Measurements from ENCODE around the gene ADAMTS9. TPM values are rescaled to one million over a fixed set of nuclear protein-coding genes. Genes with fewer than 3 reads are reported as not detected.

Gene ADAMTS9
- total RNA-seq, 6 donors from 2014 or later: 12.3 to 54.9 (median 26.6) TPM

DNA sequence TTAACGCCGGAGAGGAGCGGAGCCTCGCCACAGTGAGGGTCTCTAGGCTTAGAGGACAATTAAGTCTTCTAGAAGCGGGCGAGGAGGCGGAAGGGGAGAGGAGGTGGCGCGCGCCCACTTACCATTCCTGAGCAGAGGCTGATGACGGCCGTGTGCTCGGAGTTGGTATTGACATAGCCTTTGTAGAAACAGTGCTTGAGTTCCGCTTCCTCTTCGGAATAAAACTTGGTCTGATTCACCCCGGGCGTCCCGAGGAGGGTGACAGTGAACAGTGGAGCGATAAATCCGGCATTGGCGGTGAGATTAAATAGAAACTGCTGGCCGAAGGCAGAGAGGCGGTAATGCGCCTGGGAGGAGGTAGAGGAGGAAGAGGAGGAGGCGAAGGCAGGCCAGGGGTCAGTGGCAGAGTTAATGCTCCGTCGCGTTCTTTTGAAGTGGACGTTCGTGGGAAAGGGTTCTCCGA lies 1.3 kb downstream of the ADAMTS9 start:
- H3K27ac ChIP-seq: peak overlapping the region; percentile 91 to 95 (median 94)
- no peaks in the 10 kb centered on the region for H3K27me3 ChIP-seq
- H3K4me1 ChIP-seq: peaks cover 0 to 26% (median 4%) of the 10 kb centered on the region in 4 donors
- WGBS, 2 donors: 0 to 2% methylated on average over 22 to 31 of the region's 31 CpGs
- peak overlapping the region; percentile 53 to 72 (median 64) for H3K4me3 ChIP-seq
- ATAC-seq (ENCODE audit: low FRiP score in 2 of 2) (peak; percentile 58 to 81), DNase-seq (peak in 1 of 2 donors; percentile 67)
- H3K9me3 ChIP-seq: no peaks in the 10 kb centered on the region
- H3K36me3 ChIP-seq: peaks cover 0 to 9% (median 2%) of the 10 kb centered on the region in 4 donors
- TF ChIP-seq, protein P1, sequence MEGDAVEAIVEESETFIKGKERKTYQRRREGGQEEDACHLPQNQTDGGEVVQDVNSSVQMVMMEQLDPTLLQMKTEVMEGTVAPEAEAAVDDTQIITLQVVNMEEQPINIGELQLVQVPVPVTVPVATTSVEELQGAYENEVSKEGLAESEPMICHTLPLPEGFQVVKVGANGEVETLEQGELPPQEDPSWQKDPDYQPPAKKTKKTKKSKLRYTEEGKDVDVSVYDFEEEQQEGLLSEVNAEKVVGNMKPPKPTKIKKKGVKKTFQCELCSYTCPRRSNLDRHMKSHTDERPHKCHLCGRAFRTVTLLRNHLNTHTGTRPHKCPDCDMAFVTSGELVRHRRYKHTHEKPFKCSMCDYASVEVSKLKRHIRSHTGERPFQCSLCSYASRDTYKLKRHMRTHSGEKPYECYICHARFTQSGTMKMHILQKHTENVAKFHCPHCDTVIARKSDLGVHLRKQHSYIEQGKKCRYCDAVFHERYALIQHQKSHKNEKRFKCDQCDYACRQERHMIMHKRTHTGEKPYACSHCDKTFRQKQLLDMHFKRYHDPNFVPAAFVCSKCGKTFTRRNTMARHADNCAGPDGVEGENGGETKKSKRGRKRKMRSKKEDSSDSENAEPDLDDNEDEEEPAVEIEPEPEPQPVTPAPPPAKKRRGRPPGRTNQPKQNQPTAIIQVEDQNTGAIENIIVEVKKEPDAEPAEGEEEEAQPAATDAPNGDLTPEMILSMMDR (IDR thresholded peaks at IDR 0.05): peak in 2 of 6 experiments; percentile 20 to 29
- TF ChIP-seq EP300 (IDR thresholded peaks at IDR 0.05) (no peak), POLR2AphosphoS5 (IDR thresholded peaks at IDR 0.05) (peak; percentile 15 to 24)

DNA sequence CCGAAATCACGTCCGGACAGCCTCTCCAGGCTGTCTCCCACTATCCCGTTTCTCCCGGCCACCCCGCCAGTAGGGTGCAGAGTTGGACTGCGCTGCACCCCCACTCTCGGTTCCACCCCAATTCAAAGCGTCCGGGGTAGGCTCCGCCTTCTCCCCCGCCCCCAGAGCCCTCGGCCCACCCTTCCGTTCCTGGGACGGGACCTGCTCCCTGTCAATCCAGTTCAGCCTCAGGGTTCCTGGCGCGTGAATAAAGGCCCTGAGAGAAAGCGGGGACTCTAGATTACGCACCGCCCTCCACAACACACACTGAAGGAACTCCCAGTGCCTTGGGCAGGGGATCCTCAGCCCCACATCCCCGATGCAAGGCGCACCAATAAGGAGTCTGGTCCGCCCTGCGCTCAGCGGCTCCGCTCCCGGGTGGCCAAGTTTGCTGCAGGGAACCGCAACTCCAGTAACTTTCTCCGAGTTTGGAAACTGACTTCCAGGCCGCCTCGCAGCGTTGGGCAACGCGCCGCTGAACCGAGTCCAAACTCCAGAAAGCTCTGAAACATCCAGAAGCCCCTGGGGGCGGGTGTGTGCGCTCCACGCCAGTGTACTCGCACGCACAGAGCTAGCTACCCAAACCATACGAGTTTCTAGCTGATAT lies 1.9 kb downstream of the ADAMTS9 start:
- H3K4me1 ChIP-seq: peaks cover 0 to 26% (median 4%) of the 10 kb centered on the region in 4 donors
- peak; percentile 93 to 94 for DNase-seq
- peak; percentile 87 to 96 for ATAC-seq (ENCODE audit: low FRiP score in 2 of 2)
- peaks cover 0 to 14% (median 2%) of the 10 kb centered on the region in 4 donors for H3K36me3 ChIP-seq
- 1 to 4% methylated on average over 21 to 33 of the region's 42 CpGs for WGBS, 2 donors
- no peaks in the 10 kb centered on the region for H3K9me3 ChIP-seq
- H3K27me3 ChIP-seq: no peaks in the 10 kb centered on the region
- TF ChIP-seq, protein P1 (IDR thresholded peaks at IDR 0.05): peak in 5 of 6 experiments; percentile 28 to 66 (median 32)
- TF ChIP-seq POLR2A (IDR thresholded peaks at IDR 0.05) (peak in 3 of 4 donors; percentile 59 to 74 (median 71)), EP300 (IDR thresholded peaks at IDR 0.05) (peak in 1 of 4 donors; percentile 35), POLR2AphosphoS5 (IDR thresholded peaks at IDR 0.05) (peak; percentile 83 to 93)
- peak overlapping the region; percentile 53 to 72 (median 68) for H3K4me3 ChIP-seq
- peak overlapping the region; percentile 91 to 95 (median 94) for H3K27ac ChIP-seq

DNA sequence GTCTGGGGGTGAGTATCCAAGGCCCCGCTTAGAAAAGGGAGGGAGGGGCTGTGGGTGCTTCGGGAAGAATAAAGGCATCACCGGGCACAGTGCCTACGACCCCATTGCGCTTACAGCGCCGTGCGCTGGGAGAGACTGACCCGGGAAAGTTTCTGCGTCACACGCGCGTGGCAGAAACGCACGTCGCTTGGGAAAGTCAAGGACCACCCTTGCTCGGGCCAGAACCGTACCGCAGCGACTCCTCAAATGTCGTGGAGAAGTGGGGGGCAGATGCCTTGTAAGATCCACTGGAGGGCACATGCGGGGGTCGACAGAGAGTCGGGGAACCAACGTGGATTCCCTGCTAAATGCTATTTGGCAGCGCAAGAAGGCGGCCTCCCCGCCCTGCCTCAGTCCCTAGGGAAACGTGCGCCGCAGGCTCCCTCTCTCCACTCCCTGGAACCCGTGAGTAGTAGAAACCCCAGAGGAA lies 2.4 kb downstream of the ADAMTS9 start:
- Histone ChIP-seq H3K36me3 (peaks cover 0 to 20% (median 3%) of the 10 kb centered on the region in 4 donors), H3K27me3 (no peaks in the 10 kb centered on the region), H3K9me3 (no peaks in the 10 kb centered on the region), H3K27ac (peak overlapping the region; percentile 91 to 95 (median 94)), H3K4me3 (peak overlapping the region; percentile 53 to 72 (median 68)), H3K4me1 (peaks cover 0 to 26% (median 4%) of the 10 kb centered on the region in 4 donors)
- TF ChIP-seq, protein P1 (IDR thresholded peaks at IDR 0.05): no peak
- TF ChIP-seq POLR2AphosphoS5 (IDR thresholded peaks at IDR 0.05): no peak
- TF ChIP-seq EP300 (IDR thresholded peaks at IDR 0.05): no peak
- no peak for TF ChIP-seq POLR2A (IDR thresholded peaks at IDR 0.05)
- ATAC-seq (ENCODE audit: low FRiP score in 2 of 2): peak; percentile 0 to 2
- DNase-seq: peak; percentile 23 to 70
- WGBS, 2 donors: 0 to 2% methylated on average over 23 to 32 of the region's 32 CpGs

DNA sequence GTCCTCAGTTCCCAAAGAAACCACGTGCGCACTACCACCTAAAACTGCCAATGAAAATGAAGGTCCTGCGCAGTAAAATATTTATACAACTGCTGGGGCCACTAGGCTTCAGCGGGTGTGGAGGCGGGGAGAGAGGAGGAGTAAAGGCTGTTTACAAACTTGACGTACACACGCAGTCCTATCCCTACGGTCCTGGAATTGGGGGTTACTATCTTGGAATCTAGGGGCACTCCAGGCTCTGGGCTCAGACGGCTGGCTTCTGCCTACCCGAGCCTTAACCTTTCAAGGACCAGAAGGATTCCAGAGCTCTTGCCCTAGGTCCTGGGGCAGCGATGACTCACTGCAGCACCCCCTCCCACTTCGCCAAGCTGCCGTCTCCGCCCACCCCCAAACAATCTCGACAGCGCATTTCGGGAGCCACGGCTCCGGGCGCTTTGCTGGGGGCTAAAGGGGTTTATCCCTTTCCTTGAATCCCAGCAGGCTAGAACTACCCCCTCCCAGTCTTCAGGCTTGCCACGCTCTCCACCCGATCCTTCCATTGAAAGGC lies 3.0 kb downstream of the ADAMTS9 start:
- peak overlapping the region; percentile 91 to 95 (median 94) for H3K27ac ChIP-seq
- ATAC-seq (ENCODE audit: low FRiP score in 2 of 2): peak; percentile 25 to 31

More for the DNA sequence above, 3.0 kb downstream of the ADAMTS9 start:
- peak; percentile 43 to 59 for DNase-seq
- Histone ChIP-seq H3K4me3 (peak overlapping the region; percentile 53 to 72 (median 68)), H3K27me3 (no peaks in the 10 kb centered on the region), H3K9me3 (no peaks in the 10 kb centered on the region), H3K36me3 (peaks cover 0 to 26% (median 5%) of the 10 kb centered on the region in 4 donors), H3K4me1 (peaks cover 0 to 26% (median 4%) of the 10 kb centered on the region in 4 donors)
- 4 to 11% methylated on average over 2 to 22 of the region's 22 CpGs for WGBS, 2 donors
- TF ChIP-seq POLR2AphosphoS5 (IDR thresholded peaks at IDR 0.05) (peak in 1 of 2 donors; percentile 60), POLR2A (IDR thresholded peaks at IDR 0.05) (peak in 2 of 4 donors; percentile 52 to 64), EP300 (IDR thresholded peaks at IDR 0.05) (no peak)
- TF ChIP-seq, protein P1 (IDR thresholded peaks at IDR 0.05): no peak

Data from upper lobe of left lung (tissue), 6 donors.